WTC11 (cell line): ENCODE data around the gene RABAC1.

ENCODE experiments used
- SMAD3 ChIP-seq: sonication (generic); formaldehyde crosslinking; IDR thresholded peaks from 2 replicates; pipeline ENCODE4 v1.8.0; 2022; ENCODE audit warnings: missing genetic modification reagents, mild to moderate bottlenecking, borderline replicate concordance
- SMAD4 ChIP-seq: sonication (generic); formaldehyde crosslinking; IDR thresholded peaks from 2 replicates; pipeline ENCODE4 v1.8.0; 2022; ENCODE audit warnings: mild to moderate bottlenecking, missing genetic modification reagents
- ZNF138 ChIP-seq: sonication (generic); formaldehyde crosslinking; conservative IDR thresholded peaks from 2 replicates; pipeline ENCODE4 v1.8.1; 2022; ENCODE audit warnings: mild to moderate bottlenecking, moderate library complexity, missing genetic modification reagents
- ZNF219 ChIP-seq: sonication (generic); formaldehyde crosslinking; IDR thresholded peaks from 2 replicates; pipeline ENCODE4 v1.8.0; 2023; ENCODE audit warnings: missing genetic modification reagents, mild to moderate bottlenecking, borderline replicate concordance
- ZNF232 ChIP-seq: sonication (generic); formaldehyde crosslinking; IDR thresholded peaks from 2 replicates; pipeline ENCODE4 v1.8.0; 2022; ENCODE audit warnings: mild to moderate bottlenecking, missing genetic modification reagents
- TF ChIP-seq, protein P1 (sequence below): fragments of 200-600 bp; IDR thresholded peaks from 2 replicates; pipeline ENCODE4 v1.8.0; 2022; ENCODE audit warnings: antibody characterized with exemption
- TF ChIP-seq, protein P2 (sequence below): sonication (generic); formaldehyde crosslinking; IDR thresholded peaks from 2 replicates; pipeline ENCODE4 v1.8.1; 2022; ENCODE audit warnings: missing genetic modification reagents, borderline replicate concordance
- TF ChIP-seq, protein P3 (sequence below): sonication (generic); formaldehyde crosslinking; IDR thresholded peaks from 2 replicates; pipeline ENCODE4 v1.8.0; 2023; ENCODE audit warnings: missing genetic modification reagents
- TF ChIP-seq, protein P4 (sequence below): sonication (generic); formaldehyde crosslinking; IDR thresholded peaks from 2 replicates; pipeline ENCODE4 v1.8.0; 2022; ENCODE audit warnings: mild to moderate bottlenecking, missing genetic modification reagents
- TF ChIP-seq, protein P5 (sequence below): sonication (generic); formaldehyde crosslinking; IDR thresholded peaks from 2 replicates; pipeline ENCODE4 v1.8.1; 2023; ENCODE audit warnings: mild to moderate bottlenecking, missing genetic modification reagents
- TF ChIP-seq, protein P6 (sequence below): sonication (generic); formaldehyde crosslinking; conservative IDR thresholded peaks from 2 replicates; pipeline ENCODE4 v1.8.1; 2022; ENCODE audit warnings: mild to moderate bottlenecking, missing genetic modification reagents
- TF ChIP-seq, protein P7 (sequence below): sonication (generic); formaldehyde crosslinking; conservative IDR thresholded peaks from 2 replicates; pipeline ENCODE4 v1.8.1; 2023; ENCODE audit warnings: mild to moderate bottlenecking, low read depth, missing genetic modification reagents, moderate library complexity
- TF ChIP-seq, protein P8 (sequence below): sonication (generic); formaldehyde crosslinking; IDR thresholded peaks from 2 replicates; pipeline ENCODE4 v1.8.1; 2023; ENCODE audit warnings: mild to moderate bottlenecking, missing genetic modification reagents, moderate library complexity

DNA sequence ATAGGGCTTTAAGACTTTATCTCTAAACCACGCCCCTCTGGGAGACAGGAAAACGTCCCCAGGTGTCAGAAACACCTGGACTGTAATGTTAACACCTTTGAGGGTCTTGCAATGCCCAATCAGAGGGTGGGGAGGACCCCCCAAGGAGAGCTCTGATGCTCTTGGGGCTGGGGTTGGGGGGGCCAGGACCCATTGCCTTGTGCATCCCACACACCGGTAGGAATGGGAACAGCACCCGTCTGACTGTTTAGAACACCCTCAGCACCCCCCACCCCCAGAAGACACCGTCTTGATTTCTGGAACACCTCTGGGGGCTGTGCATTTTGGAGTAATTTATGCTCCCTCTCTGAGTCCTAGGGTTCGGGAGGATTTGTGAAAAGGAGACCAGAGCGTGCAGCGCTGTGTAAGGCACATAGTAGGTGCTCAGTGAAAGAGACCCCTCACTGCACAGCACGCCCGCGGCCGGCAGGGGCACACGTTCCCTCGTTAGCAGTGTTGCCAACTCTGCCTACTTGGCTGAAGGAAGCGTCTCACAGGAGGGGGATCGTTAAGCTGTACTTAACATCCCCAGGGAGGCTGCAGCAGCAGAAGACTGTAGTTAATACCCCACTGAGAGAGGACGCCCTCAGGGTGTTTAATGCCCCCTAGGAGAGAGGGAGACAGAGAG lies 28.1 kb downstream of the RABAC1 start:
- TF ChIP-seq, protein P1, sequence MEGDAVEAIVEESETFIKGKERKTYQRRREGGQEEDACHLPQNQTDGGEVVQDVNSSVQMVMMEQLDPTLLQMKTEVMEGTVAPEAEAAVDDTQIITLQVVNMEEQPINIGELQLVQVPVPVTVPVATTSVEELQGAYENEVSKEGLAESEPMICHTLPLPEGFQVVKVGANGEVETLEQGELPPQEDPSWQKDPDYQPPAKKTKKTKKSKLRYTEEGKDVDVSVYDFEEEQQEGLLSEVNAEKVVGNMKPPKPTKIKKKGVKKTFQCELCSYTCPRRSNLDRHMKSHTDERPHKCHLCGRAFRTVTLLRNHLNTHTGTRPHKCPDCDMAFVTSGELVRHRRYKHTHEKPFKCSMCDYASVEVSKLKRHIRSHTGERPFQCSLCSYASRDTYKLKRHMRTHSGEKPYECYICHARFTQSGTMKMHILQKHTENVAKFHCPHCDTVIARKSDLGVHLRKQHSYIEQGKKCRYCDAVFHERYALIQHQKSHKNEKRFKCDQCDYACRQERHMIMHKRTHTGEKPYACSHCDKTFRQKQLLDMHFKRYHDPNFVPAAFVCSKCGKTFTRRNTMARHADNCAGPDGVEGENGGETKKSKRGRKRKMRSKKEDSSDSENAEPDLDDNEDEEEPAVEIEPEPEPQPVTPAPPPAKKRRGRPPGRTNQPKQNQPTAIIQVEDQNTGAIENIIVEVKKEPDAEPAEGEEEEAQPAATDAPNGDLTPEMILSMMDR = peak; percentile 48
- TF ChIP-seq, protein P2, sequence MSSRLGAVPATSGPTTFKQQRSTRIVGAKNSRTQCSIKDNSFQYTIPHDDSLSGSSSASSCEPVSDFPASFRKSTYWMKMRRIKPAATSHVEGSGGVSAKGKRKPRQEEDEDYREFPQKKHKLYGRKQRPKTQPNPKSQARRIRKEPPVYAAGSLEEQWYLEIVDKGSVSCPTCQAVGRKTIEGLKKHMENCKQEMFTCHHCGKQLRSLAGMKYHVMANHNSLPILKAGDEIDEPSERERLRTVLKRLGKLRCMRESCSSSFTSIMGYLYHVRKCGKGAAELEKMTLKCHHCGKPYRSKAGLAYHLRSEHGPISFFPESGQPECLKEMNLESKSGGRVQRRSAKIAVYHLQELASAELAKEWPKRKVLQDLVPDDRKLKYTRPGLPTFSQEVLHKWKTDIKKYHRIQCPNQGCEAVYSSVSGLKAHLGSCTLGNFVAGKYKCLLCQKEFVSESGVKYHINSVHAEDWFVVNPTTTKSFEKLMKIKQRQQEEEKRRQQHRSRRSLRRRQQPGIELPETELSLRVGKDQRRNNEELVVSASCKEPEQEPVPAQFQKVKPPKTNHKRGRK (CRISPR knock-in tag) = no peak
- TF ChIP-seq ZNF232 (CRISPR knock-in tag) = no peak
- no peak for TF ChIP-seq ZNF138 (CRISPR knock-in tag)
- TF ChIP-seq, protein P3, sequence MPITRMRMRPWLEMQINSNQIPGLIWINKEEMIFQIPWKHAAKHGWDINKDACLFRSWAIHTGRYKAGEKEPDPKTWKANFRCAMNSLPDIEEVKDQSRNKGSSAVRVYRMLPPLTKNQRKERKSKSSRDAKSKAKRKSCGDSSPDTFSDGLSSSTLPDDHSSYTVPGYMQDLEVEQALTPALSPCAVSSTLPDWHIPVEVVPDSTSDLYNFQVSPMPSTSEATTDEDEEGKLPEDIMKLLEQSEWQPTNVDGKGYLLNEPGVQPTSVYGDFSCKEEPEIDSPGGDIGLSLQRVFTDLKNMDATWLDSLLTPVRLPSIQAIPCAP (CRISPR knock-in tag) = no peak
- TF ChIP-seq SMAD4 (CRISPR knock-in tag) = no peak
- no peak for TF ChIP-seq SMAD3 (CRISPR knock-in tag)
- TF ChIP-seq, protein P4, sequence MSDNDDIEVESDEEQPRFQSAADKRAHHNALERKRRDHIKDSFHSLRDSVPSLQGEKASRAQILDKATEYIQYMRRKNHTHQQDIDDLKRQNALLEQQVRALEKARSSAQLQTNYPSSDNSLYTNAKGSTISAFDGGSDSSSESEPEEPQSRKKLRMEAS (CRISPR knock-in tag) = no peak
- TF ChIP-seq, protein P5, sequence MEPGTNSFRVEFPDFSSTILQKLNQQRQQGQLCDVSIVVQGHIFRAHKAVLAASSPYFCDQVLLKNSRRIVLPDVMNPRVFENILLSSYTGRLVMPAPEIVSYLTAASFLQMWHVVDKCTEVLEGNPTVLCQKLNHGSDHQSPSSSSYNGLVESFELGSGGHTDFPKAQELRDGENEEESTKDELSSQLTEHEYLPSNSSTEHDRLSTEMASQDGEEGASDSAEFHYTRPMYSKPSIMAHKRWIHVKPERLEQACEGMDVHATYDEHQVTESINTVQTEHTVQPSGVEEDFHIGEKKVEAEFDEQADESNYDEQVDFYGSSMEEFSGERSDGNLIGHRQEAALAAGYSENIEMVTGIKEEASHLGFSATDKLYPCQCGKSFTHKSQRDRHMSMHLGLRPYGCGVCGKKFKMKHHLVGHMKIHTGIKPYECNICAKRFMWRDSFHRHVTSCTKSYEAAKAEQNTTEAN (CRISPR knock-in tag) = no peak
- TF ChIP-seq, protein P6, sequence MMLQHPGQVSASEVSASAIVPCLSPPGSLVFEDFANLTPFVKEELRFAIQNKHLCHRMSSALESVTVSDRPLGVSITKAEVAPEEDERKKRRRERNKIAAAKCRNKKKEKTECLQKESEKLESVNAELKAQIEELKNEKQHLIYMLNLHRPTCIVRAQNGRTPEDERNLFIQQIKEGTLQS = no peak
- TF ChIP-seq, protein P7, sequence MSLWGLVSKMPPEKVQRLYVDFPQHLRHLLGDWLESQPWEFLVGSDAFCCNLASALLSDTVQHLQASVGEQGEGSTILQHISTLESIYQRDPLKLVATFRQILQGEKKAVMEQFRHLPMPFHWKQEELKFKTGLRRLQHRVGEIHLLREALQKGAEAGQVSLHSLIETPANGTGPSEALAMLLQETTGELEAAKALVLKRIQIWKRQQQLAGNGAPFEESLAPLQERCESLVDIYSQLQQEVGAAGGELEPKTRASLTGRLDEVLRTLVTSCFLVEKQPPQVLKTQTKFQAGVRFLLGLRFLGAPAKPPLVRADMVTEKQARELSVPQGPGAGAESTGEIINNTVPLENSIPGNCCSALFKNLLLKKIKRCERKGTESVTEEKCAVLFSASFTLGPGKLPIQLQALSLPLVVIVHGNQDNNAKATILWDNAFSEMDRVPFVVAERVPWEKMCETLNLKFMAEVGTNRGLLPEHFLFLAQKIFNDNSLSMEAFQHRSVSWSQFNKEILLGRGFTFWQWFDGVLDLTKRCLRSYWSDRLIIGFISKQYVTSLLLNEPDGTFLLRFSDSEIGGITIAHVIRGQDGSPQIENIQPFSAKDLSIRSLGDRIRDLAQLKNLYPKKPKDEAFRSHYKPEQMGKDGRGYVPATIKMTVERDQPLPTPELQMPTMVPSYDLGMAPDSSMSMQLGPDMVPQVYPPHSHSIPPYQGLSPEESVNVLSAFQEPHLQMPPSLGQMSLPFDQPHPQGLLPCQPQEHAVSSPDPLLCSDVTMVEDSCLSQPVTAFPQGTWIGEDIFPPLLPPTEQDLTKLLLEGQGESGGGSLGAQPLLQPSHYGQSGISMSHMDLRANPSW = no peak
- TF ChIP-seq ZNF219 (CRISPR knock-in tag) = no peak
- TF ChIP-seq, protein P8, sequence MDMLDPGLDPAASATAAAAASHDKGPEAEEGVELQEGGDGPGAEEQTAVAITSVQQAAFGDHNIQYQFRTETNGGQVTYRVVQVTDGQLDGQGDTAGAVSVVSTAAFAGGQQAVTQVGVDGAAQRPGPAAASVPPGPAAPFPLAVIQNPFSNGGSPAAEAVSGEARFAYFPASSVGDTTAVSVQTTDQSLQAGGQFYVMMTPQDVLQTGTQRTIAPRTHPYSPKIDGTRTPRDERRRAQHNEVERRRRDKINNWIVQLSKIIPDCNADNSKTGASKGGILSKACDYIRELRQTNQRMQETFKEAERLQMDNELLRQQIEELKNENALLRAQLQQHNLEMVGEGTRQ (CRISPR knock-in tag) = no peak
